Neural cell (in vitro differentiated cells): Measurements from ENCODE around the gene GGA1. TPM values are rescaled to one million over a fixed set of nuclear protein-coding genes. Genes with fewer than 3 reads are reported as not detected.

Experiments
- H2AFZ ChIP-seq: fragments of 200-600, 300-800 bp; sonication (generic), shearing (Covaris generic); 2 replicates; pipeline ENCODE4 v1.6.0; 2014; ENCODE audit warnings: low read depth, mild to moderate bottlenecking, antibody characterized with exemption, low read length, moderate library complexity
- H3F3A ChIP-seq: fragments of 200-600 bp; shearing (Covaris generic); 2 replicates; pipeline ENCODE4 v1.6.1; 2016; ENCODE audit warnings: mild to moderate bottlenecking, moderate library complexity, mixed read lengths, antibody characterized with exemption, low read length; ENCODE audit not compliant: insufficient read depth, poor library complexity, severe bottlenecking
- H3K27ac ChIP-seq: fragments of 200-600, 300-800 bp; sonication (generic), shearing (Covaris generic); 2 replicates; pipeline ENCODE4 v1.5.1; 2014; ENCODE audit warnings: mild to moderate bottlenecking, low read length, moderate library complexity
- H3K27me3 ChIP-seq: fragments of 300-800, 200-600 bp; sonication (generic), shearing (Covaris generic); 2 replicates; pipeline ENCODE4 v1.6.0; 2014; ENCODE audit warnings: mild to moderate bottlenecking, low read depth, low read length, moderate library complexity; ENCODE audit not compliant: insufficient read depth
- H3K36me3 ChIP-seq: fragments of 300-800, 200-600 bp; sonication (generic), shearing (Covaris generic); 2 replicates; pipeline ENCODE4 v1.5.1; 2014; ENCODE audit warnings: mild to moderate bottlenecking, antibody characterized with exemption, low read length, moderate library complexity; ENCODE audit not compliant: insufficient read depth
- H3K4me2 ChIP-seq: fragments of 300-800, 200-600 bp; sonication (generic), shearing (Covaris generic); 2 replicates; pipeline ENCODE4 v1.6.0; 2014; ENCODE audit warnings: mild to moderate bottlenecking, low read length
- H3K4me3 ChIP-seq: fragments of 300-800, 200-600 bp; sonication (generic), shearing (Covaris generic); 2 replicates; pipeline ENCODE4 v1.5.1; 2014; ENCODE audit warnings: mild to moderate bottlenecking, low read length, moderate library complexity
- H3K79me2 ChIP-seq: fragments of 200-600 bp; shearing (Covaris generic); replicated peaks from 2 replicates; pipeline ENCODE4 v1.6.0; 2014; ENCODE audit warnings: mild to moderate bottlenecking, low read length, moderate library complexity; ENCODE audit not compliant: insufficient read depth
- H3K9ac ChIP-seq: fragments of 300-800, 200-600 bp; sonication (generic), shearing (Covaris generic); 2 replicates; pipeline ENCODE4 v1.6.1; 2016; ENCODE audit warnings: mild to moderate bottlenecking, low read length, mixed read lengths
- H3K9me2 ChIP-seq: fragments of 200-600 bp; shearing (Covaris generic); 2 replicates; pipeline ENCODE4 v1.6.1; 2016; ENCODE audit warnings: mild to moderate bottlenecking, low read length, mixed read lengths; ENCODE audit not compliant: insufficient read depth
- H3K9me3 ChIP-seq: fragments of 200-600, 300-800 bp; sonication (generic), shearing (Covaris generic); 2 replicates; pipeline ENCODE4 v1.6.1; 2016; ENCODE audit warnings: mild to moderate bottlenecking, mixed run types, low read length, moderate library complexity, mixed read lengths
- H4K20me1 ChIP-seq: fragments of 200-600 bp; shearing (Covaris generic); 2 replicates; pipeline ENCODE4 v1.6.1; 2016; ENCODE audit warnings: mild to moderate bottlenecking, mixed run types; ENCODE audit not compliant: insufficient read depth
- CTCF ChIP-seq: fragments of 450-650 bp; IDR thresholded peaks from 2 replicates; pipeline ENCODE4 v1.5.1; 2014; ENCODE audit warnings: antibody characterized with exemption, mild to moderate bottlenecking, moderate library complexity; ENCODE audit not compliant: poor library complexity, severe bottlenecking
- EP300 ChIP-seq: fragments of 450-650 bp; conservative IDR thresholded peaks from 2 replicates; pipeline ENCODE4 v1.6.1; 2014; ENCODE audit warnings: antibody characterized with exemption, mild to moderate bottlenecking, moderate library complexity; ENCODE audit not compliant: poor library complexity, severe bottlenecking
- EZH2 ChIP-seq: fragments of 200-600, 300-800 bp; shearing (Covaris generic), sonication (generic); IDR thresholded peaks from 2 replicates; pipeline ENCODE4 v1.6.1; 2014; ENCODE audit warnings: antibody characterized with exemption, low read length, borderline replicate concordance, mild to moderate bottlenecking; ENCODE audit not compliant: insufficient read depth, poor library complexity, severe bottlenecking
- MXI1 ChIP-seq: fragments of 450-650 bp; conservative IDR thresholded peaks from 2 replicates; pipeline ENCODE4 v1.6.1; 2014; ENCODE audit warnings: antibody characterized with exemption, mild to moderate bottlenecking; ENCODE audit not compliant: poor library complexity, severe bottlenecking
- POLR2AphosphoS5 ChIP-seq: IDR thresholded peaks from 2 replicates; pipeline ENCODE4 v1.6.1; 2012
- RAD21 ChIP-seq: fragments of 450-650 bp; conservative IDR thresholded peaks from 2 replicates; pipeline ENCODE4 v1.6.1; 2014; ENCODE audit warnings: antibody characterized with exemption, mild to moderate bottlenecking, moderate library complexity
- REST ChIP-seq: IDR thresholded peaks from 2 replicates; pipeline ENCODE4 v1.6.1; 2012; ENCODE audit warnings: borderline replicate concordance
- SMC3 ChIP-seq: fragments of 450-650 bp; conservative IDR thresholded peaks from 2 replicates; pipeline ENCODE4 v1.6.1; 2014; ENCODE audit warnings: antibody characterized with exemption, mild to moderate bottlenecking, moderate library complexity; ENCODE audit not compliant: poor library complexity
- TAF1 ChIP-seq: IDR thresholded peaks from 2 replicates; pipeline ENCODE4 v1.6.1; 2012; ENCODE audit warnings: low read depth
- polyA plus RNA-seq: library from polyadenylated mRNA; depleted of rRNA; stranded (reverse); fragments of >200 nt; gene quantifications from 2 replicates; pipeline ENCODE4 v1.2.3, GENCODE V29; 2014

The GGA1 gene
- polyA plus RNA-seq, 1 donor from 2014 or later = 57.5 TPM

- no peak overlapping the region for H3K9ac ChIP-seq
- H3K79me2 ChIP-seq = no peaks in the 10 kb centered on the region
- H2AFZ ChIP-seq = no peak overlapping the region
- no peaks in the 10 kb centered on the region for H3K36me3 ChIP-seq
- H3K27ac ChIP-seq = no peak overlapping the region
- H3F3A ChIP-seq = no peaks in the 10 kb centered on the region
- H3K27me3 ChIP-seq = no peaks in the 10 kb centered on the region
- H3K9me2 ChIP-seq = no peaks in the 10 kb centered on the region
- TF ChIP-seq EZH2 (no peak), POLR2AphosphoS5 (no peak), RAD21 (no peak), EP300 (no peak), MXI1 (no peak), SMC3 (no peak), TAF1 (no peak), CTCF (no peak), REST (no peak)
- no peaks in the 10 kb centered on the region for H3K9me3 ChIP-seq
- no peak overlapping the region for H3K4me3 ChIP-seq
- H3K4me2 ChIP-seq = no peak overlapping the region
- H4K20me1 ChIP-seq = no peaks in the 10 kb centered on the region
These were observed 9.5 kb upstream of the GGA1 start for GRCh38 chr22:37599153-37599552.

- Histone ChIP-seq H3K27ac (no peak overlapping the region), H3K9me2 (no peaks in the 10 kb centered on the region), H3K4me3 (no peak overlapping the region), H3F3A (no peaks in the 10 kb centered on the region), H3K4me2 (no peak overlapping the region), H4K20me1 (no peaks in the 10 kb centered on the region), H2AFZ (no peak overlapping the region), H3K27me3 (no peaks in the 10 kb centered on the region), H3K9me3 (no peaks in the 10 kb centered on the region), H3K79me2 (no peaks in the 10 kb centered on the region), H3K9ac (no peak overlapping the region), H3K36me3 (no peaks in the 10 kb centered on the region)
- no peak for TF ChIP-seq POLR2AphosphoS5
- no peak for TF ChIP-seq CTCF
- no peak for TF ChIP-seq TAF1
- no peak for TF ChIP-seq RAD21
- TF ChIP-seq MXI1 = no peak
These were observed 7.5 kb upstream of the GGA1 start for GRCh38 chr22:37601203-37601539.
